Subcutaneous adipose tissue (tissue), 4 donors: ENCODE data around the gene RBMS2. TPM values are rescaled to one million over a fixed set of nuclear protein-coding genes. Genes with fewer than 3 reads are reported as not detected.

Experiments used
- total RNA-seq, 4 donors: library from RNA; depleted of rRNA; stranded (reverse); fragments of >200 nt; gene quantifications; one replicate each; pipeline ENCODE4 v1.1.0, GENCODE V29; 2016
- TF ChIP-seq, protein P1 (sequence below): fragments of 450-650 bp; IDR thresholded peaks from one replicate; pipeline ENCODE4 v1.5.1; 2016; ENCODE audit warnings: low read depth, mild to moderate bottlenecking, control low read depth, antibody characterized with exemption, moderate library complexity

RBMS2 gene
- total RNA-seq, 4 donors from 2014 or later: 22.0 to 49.5 (median 33.0) TPM

DNA sequence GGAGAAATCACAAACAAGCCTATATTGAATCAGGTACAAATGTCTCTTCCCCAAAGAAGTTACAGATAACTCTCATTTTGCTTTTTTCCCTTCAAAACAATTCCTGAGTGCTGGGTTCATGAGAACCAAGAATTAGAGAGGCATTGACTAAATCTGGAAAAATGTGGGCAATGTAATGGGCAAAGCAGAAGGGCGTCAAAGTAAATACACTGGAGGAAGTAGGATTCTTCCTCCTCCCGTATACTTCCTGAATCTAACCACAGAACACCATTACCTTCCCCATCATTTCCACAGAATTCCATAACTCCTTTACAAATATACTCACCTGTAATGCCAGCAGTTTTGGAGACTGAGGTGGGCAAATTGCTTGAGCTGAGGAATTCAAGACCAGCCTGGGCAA, 3.0 kb upstream of the RBMS2 start:
- TF ChIP-seq, protein P1, sequence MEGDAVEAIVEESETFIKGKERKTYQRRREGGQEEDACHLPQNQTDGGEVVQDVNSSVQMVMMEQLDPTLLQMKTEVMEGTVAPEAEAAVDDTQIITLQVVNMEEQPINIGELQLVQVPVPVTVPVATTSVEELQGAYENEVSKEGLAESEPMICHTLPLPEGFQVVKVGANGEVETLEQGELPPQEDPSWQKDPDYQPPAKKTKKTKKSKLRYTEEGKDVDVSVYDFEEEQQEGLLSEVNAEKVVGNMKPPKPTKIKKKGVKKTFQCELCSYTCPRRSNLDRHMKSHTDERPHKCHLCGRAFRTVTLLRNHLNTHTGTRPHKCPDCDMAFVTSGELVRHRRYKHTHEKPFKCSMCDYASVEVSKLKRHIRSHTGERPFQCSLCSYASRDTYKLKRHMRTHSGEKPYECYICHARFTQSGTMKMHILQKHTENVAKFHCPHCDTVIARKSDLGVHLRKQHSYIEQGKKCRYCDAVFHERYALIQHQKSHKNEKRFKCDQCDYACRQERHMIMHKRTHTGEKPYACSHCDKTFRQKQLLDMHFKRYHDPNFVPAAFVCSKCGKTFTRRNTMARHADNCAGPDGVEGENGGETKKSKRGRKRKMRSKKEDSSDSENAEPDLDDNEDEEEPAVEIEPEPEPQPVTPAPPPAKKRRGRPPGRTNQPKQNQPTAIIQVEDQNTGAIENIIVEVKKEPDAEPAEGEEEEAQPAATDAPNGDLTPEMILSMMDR: no peak

DNA sequence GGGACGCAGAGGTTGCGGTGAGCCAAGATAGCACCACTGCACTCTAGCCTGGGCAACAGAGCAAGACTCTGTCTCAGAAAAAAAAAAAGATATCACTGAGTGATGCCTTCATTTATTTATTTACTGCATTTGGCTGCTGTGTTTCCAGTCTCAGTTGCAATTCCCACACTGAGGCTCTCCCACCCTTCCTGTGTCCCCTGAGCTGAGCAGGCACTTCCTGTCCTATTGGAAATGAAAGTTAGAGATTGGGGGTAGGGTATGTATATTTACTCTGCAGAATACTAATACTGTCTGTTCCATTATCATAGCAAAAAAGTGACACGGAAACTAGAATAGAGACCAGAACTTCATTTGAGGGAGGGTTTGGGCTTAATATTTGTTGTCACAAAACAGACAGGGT, 1.6 kb upstream of the RBMS2 start:
- TF ChIP-seq, protein P1: no peak

DNA sequence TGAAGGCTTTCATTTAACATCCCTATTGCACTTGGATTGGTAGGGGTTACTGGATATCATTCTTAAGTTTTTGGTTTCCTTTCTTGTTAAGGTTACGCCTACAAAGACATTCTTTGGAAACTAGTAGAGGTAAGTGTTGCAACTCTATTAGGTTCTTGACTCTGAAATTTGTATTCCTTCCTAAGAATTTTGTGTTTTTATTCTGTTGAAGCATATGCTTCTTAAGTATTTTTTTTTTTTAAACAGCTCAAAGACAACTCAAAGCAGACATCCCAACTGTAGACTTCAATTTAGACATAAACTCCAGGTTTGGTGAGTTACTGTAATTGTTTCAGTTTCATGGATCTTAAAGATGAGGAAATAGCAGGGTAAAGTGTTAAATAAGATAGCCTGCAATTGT, 1.1 kb upstream of the RBMS2 start:
- TF ChIP-seq, protein P1: no peak

DNA sequence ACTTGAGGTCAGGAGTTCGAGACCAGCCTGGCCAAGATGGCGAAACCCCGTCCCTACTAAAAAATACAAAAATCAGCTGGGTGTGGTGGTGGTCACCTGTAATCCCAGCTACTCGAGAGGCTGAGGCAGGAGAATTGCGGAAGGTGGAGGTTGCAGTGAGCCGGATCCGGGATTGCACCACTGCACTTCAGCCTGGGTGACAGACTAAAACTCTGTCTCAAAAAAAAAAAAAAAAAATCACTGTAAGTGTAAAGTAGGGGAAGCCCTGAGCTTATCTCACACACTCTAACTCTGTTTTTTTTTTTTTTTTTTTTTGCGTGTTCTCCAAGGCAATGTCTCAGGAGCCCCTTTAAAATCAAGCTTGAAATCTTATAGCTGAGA, 421 bp upstream of the RBMS2 start:
- TF ChIP-seq, protein P1: no peak

DNA sequence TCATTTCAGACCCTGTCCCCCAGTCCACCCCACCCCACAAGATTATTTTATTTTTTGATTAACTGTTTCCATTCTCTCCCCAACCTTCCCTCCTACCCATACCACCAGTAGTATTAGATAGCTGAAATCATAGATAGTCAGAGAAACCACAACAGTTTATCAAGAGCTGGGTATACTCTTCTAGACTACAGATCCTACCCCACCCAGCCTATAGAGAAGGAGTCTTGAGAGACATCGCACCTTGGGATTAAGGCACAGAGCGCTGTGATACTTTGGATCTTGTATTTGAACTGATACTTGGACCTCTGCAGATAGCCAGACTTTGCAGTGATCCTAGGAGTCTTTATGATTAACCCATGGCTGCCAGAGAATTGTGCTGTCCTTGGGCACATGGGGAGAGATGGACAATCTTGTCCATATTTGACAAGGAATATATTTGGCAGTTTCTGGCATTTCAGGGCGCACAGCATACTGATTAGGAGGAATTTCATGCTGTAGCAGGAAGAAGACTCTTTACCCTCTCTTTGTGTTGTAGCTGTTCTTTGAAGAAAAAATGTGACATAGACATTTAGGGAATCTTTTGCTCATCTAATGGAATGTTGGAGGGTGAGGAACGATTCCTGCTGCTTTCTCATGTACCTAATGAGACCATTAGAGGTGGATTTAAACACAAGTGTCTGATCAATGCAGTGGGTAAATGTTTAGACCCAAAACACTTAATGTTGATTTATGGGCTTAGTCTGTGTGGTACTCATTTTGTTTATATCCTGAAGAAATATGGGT, 982 bp downstream of the RBMS2 start:
- TF ChIP-seq, protein P1: no peak

DNA sequence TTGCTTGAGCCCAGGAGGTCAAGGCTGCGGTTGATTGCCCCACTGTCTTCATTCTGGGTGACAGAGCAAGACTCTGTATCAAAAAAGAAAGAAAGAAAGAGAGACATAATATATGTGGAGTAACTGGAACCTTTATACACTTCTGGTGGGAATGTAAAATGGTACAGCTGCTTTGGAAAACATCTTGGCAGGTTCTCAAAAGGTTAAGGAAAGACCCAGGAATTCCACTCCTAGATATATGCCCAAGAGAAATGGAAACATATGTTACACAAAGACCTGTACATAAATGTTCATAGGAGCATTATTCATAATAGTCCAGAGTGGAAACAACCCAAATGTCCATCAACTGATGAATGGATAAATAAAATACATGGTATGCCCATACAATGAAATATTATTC, 7.2 kb downstream of the RBMS2 start:
- TF ChIP-seq, protein P1: no peak

DNA sequence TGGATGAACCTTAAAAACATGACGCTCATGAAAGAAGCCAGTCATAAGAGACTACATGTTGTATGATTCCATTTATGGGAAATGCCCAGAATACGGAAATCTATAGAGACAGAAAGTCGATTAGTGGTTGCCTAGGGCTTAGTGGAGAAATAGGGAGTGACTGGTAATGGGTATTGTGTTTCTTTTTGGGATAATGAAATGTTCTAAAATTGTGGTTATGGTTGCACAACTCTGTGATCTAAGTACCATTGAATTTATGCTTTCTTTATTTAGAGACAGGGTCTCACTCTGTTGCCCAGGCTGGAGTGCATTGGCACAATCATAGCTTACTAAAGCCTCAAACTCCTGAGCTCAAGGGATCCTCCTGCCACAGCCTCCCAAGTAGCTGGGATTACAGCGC, 8.0 kb downstream of the RBMS2 start:
- TF ChIP-seq, protein P1: no peak
